NAMALWA (cell line): Measurements from ENCODE around the gene LZTS2.

Experiments used
- DNase-seq: peaks from one replicate; pipeline ENCODE4 v3.0.0-alpha.2; 2015; ENCODE audit warnings: low spot score

LZTS2 gene

GRCh38 chr10:101054351-101054750, 54.7 kb downstream of the LZTS2 start:
- no peak for DNase-seq

GRCh38 chr10:101054876-101055275, 55.3 kb downstream of the LZTS2 start:
- no peak for DNase-seq

GRCh38 chr10:101055411-101055810, 55.8 kb downstream of the LZTS2 start:
- peak; percentile 50 for DNase-seq

GRCh38 chr10:101056365-101057151, 57.0 kb downstream of the LZTS2 start:
- no peak for DNase-seq
